SK-MEL-5 (cell line): ENCODE data around the gene PVALB. TPM values are rescaled to one million over a fixed set of nuclear protein-coding genes. Genes with fewer than 3 reads are reported as not detected.

Source experiments
- DNase-seq: peaks from one replicate; pipeline ENCODE4 v3.0.0-alpha.2; 2016; ENCODE audit warnings: low read depth, low spot score
- in situ Hi-C: cut with HindIII; loops from 2 replicates; pipeline ENCODE4 v1.10.0; 2016; ENCODE audit warnings: low sequenced_read_pairs, high pct_unique_total_duplicates, low pct_unique_long_range_greater_than_20kb
- total RNA-seq: library from RNA; depleted of rRNA; stranded (reverse); fragments of >200 nt; shearing (Covaris generic); gene quantifications from 2 replicates; pipeline ENCODE4 v1.2.3, GENCODE V29; 2014

PVALB gene
- total RNA-seq, 1 experiment from 2014 or later: not detected

DNA sequence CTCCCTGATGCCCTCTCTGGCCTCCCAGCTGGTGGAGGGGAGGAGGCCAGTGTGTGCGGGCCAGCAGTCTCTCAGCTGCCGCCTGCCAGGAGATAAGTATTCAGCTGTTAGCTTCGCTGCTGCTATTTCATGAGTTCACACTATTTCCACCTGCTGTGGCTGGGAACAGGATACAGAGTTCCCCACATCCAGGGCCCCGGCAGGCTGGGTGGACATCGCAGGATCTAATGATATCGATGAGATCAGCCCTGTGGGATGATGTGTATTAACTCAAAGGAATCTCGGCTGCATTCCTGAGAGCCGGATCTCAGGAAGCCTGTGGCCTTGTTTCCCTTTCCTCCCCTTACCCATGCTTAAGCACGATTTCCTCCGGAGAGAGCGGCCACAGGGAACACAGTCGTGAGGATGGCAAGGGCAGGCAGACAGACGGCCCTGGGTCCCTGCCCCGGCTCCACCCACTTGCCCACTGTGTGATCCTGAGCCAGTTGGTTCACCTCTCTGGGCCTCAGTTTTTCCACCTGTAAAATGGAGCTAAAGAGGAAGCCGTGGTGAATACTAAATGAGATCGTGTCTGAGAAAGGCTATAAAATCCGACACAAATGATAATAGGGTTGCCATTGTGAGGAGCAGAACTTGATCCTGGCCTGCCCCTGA lies 6.5 kb upstream of the PVALB start:
- in situ Hi-C loops: no loop called here
- no peak for DNase-seq

DNA sequence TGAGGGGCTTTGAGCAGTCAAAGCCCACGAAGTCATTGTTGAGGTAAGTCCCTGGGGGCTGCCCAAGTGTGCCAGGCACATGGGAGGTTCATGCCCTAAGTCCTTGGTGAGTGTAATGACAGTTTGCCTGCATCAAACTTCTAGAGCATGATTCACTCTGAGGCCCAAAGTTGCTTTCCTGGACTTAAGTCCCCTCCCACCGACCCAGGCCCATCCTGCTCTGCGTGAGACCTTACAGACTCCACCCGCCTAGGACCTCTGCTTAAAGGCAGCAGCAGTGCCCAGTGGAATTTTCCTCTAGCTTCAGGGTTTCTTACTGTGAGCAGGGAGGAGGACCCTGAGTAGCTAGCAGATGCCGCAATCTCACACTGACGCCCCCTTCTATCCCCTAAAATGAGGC lies 5.7 kb upstream of the PVALB start:
- in situ Hi-C loops: no loop called here
- DNase-seq: no peak

- DNase-seq: no peak
- in situ Hi-C loops: no loop called here
Observed at GRCh38 chr22:36819112-36819511, 2.3 kb upstream of the PVALB start.

DNA sequence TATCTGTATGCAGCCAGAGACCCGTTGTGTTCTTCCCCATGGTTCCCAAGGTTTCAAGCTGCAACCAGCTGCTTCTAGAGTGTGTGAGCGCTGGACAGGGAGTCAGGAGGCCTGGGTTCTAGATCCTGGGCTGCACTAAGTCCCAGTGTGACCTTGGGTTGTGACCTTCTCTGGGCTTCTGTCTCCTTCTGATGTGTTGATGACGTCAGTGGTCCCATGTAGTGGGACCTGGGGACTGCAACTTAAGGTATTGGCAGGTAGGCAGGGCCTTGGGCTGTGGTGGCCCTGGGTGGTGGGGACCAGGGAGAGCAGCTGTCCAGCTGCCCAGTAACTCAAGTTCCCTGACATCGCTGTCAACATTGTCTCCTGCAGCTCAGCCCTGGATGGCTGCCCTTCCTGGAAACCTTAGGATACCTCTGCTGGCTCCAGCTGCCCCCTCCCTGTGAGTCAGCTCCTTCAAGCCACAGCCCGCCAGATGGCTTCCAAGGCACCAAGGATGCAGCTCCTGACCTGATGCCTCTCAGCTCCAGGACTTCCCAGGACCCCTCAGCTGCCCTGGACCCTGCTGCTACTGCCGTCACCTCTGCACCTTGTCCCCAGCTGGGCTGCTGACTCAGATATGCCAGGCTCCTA lies 1.3 kb upstream of the PVALB start:
- DNase-seq: no peak
- in situ Hi-C loops: no loop called here

GRCh38 chr22:36817525-36817848 lies 652 bp upstream of the PVALB start:
- in situ Hi-C loops: no loop called here

DNA sequence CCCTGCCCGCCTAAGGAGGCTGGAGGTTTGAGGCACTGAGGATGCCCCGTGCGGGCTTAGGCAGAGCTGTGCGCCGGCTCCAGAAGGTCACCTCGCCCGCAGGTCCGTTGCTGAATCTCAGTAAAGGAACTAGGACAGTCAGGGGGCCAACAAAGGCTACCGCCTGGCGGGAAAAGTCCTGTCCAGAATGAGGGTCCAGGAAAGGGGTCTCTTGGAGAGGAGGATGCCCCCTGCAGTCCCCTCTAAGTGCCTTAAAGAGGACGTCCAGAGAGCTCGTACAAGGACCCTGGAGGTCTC lies 548 bp downstream of the PVALB start:
- DNase-seq: no peak
- in situ Hi-C loops: no loop called here

More at GRCh38 chr22:36817525-36817848, 652 bp upstream of the PVALB start:
- no peak for DNase-seq

GRCh38 chr22:36815558-36816338 lies 1.1 kb downstream of the PVALB start:
- in situ Hi-C loops: no loop called here
- DNase-seq: no peak

DNA sequence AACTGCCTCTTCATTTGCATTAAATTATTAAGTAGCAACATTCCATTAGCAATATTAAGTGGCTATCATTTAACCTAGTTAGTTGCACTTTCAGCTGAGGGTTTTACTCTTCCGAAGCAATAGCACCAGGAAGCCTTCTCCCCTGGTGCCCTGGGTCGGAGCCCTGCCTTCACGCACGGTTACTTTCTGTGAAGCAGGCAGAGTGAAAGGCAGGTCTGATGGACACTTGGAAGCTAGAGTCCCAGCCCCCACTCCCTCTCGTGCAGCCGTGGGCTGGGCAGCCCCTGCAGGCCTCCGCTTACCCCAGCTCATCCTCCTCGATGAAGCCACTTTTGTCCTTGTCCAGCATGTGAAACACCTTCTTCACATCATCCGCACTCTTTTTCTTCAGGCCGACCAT lies 2.0 kb downstream of the PVALB start:
- DNase-seq: no peak
- in situ Hi-C loops: no loop called here

DNA sequence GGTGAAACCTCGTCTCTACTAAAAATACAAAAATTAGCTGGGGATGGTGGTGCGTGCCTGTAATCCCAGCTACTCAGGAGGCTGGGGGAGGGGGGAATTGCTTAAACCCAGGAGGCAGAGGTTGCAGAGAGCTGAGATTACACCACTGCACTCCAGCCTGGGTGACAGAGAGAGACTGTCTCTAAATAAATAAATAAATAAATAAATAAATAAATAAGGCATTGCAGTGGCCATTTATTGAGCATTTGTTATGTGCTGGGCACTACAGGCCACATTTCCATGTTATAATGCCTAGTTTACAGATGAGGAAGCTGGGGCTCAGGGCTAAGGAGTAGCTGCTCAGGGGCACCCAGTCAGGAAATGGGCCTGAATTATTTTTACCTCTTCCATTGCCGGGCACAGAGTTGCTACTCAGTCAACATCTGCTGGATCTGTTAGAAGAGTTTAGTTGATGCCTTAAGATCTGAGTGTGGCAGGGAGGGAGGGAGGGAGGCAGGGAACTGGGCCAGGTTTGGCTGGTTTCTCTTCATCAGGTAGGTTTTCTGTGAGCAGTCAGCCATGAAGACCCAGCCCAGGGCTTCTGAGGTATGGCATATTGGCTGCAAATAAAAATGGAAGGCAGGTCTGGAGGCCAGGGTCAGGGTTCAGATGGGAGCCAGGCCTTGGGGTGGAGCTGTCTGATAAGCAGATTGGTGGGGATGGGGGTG lies 5.6 kb downstream of the PVALB start:
- DNase-seq: no peak
- in situ Hi-C loops: no loop called here

DNA sequence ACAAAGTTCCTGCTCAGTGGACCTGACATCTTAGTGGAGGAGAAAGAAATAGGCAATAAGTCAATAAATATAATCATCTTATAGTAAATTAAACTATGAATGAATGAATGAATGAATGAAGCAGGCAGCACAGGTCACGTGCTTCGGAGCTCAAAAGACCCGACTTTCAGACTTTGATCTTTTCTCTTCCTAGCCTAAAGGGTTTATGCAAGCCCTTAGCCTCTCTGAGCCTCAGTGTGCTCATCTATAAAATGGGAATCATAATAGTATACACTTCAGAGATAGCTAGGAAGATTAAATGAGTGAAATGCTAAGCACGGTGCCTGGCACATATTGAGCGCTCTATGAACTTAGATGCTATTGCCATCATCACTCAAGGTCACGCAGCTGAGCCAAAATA lies 7.5 kb downstream of the PVALB start:
- in situ Hi-C loops: no loop called here
- DNase-seq: no peak

DNA sequence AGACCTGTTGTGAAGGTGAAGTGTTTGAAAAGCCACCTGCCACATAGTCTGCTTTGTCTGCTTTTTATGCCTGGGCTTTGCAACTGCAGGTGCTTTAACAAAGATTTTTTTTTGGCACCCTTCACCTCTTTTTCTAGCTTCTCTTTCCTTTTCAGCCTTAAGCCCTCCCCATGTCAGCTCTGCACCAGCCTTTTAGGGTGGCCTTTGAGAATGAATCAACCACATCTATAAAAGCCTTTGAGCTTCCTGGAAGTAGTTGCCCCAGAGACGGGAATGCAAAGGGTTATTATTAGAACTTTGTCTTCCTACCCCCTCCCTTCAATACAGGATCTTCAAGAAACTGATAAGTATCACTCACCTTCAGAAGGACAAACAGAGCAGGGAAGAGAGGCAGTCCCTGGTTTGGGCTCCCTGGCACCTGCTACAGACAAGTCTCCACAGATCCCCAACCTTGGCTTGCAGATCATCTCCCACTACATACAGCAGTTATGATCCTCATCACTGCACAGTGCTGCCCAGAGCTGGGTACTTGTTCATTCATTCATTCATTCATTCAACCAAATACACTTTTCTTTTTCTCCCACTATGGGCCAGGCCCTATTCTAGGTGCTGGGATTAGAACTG lies 8.0 kb downstream of the PVALB start:
- no peak for DNase-seq
- in situ Hi-C loops: no loop called here

- DNase-seq: no peak
- in situ Hi-C loops: no loop called here
Observed at GRCh38 chr22:36807627-36808026, 9.2 kb downstream of the PVALB start.

DNA sequence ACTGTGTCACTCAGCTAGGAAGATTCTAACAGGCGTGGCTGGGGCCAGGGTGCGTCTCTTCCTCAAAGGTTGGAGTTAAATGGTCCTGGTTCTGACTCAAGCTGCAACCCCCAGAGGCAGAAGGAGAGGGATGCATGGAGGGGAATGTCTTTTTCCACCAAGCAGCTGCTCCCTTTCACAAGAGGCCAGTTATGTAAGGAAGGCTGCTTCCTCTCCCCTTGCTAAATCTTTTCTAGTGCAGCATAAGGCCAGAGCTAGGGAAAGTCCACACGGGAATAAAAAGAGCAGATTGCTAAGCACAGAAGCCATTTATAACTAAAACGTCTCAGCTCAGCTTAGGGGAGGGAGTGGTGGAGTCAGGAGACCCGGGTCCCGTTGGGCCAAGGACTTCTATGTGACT lies 10.0 kb downstream of the PVALB start:
- no peak for DNase-seq
- in situ Hi-C loops: no loop called here

- in situ Hi-C loops: no loop called here
- DNase-seq: no peak
Observed at GRCh38 chr22:36803358-36803757, 13.5 kb downstream of the PVALB start.

- in situ Hi-C loops: no loop called here
- DNase-seq: no peak
Observed at GRCh38 chr22:36798674-36799066, 18.2 kb downstream of the PVALB start.

GRCh38 chr22:36797911-36798673 lies 18.7 kb downstream of the PVALB start:
- no peak for DNase-seq
- in situ Hi-C loops: no loop called here

DNA sequence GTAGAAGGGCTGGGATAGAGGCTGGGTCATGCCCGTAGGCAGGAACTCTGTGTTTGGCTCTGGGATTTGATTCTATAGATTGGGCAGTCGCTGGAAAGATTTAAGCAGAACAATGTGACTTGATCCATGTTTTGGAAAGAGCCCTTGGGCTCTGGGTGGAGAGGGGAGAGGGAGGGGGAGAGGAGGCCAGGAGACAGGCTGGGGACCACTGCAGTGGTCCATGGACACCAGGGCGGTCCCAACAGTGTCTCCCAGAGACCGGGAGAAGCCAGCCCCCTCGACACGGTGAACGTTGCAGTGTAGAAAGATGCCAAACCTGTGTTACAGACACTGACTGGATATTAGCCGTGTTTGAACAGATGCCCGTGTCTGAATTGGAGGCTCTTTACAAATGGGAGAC lies 19.5 kb downstream of the PVALB start:
- in situ Hi-C loops: no loop called here
- DNase-seq: no peak
